NCI-H187 (cell line): ENCODE data around the gene GBP6.
"Not testable (repeated sequence)": the region's sequence is repeated elsewhere in the genome, so short reads cannot be mapped to it uniquely, and the experiment has no call there.

Experiments
- DNase-seq, 2 experiments: peaks; one replicate each; lab custom pipeline; 2025; lab: John Stamatoyannopoulos, UW

GBP6 gene, protein sequence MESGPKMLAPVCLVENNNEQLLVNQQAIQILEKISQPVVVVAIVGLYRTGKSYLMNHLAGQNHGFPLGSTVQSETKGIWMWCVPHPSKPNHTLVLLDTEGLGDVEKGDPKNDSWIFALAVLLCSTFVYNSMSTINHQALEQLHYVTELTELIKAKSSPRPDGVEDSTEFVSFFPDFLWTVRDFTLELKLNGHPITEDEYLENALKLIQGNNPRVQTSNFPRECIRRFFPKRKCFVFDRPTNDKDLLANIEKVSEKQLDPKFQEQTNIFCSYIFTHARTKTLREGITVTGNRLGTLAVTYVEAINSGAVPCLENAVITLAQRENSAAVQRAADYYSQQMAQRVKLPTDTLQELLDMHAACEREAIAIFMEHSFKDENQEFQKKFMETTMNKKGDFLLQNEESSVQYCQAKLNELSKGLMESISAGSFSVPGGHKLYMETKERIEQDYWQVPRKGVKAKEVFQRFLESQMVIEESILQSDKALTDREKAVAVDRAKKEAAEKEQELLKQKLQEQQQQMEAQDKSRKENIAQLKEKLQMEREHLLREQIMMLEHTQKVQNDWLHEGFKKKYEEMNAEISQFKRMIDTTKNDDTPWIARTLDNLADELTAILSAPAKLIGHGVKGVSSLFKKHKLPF

GRCh38 chr1:89363638-89364536, at the start of gene GBP6:
Gene GBP6, plus strand, starts transcription at chr1:89364059. Its CDS starts 4,493 bp downstream, at chr1:89368552.
- DNase-seq = no peak

DNA sequence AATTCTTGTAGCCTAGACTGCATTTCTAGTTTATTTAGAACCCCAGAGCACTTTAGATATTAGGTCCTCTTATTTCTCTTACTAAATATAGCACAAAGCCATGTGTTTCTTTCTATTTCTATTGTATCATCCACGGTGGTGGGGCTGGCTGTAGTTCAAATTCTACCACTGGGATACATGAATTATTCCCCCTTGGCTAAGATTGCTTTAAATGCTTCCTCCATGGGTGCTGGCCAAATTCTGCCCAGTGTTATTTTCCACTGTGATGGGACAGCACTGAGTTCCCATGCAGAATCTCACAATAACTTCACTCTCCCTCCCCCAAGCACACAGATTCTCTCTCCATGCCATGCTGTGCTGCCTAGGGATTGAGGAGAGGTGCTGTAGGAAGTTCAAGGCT, 41.5 kb upstream of the GBP6 start:
- no peak for DNase-seq

DNA sequence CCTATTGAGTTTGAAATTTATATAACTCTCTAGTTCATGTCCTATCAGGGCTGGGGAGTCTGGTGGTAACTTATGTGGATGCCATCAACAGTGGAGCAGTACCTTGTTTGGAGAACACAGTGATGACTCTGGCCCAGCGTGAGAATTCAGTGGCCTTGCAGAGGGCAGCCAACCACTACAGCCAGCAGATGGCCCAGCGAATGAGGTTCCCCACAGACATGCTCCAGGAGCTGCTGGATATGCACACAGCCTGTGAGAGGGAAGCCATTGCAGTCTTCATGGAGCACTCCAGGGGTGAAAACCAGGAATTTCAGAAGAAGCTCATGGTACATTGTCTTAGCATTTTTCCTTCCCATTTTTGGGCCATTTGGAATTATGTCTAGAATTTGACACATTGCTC, 32.0 kb upstream of the GBP6 start:
- DNase-seq = no peak

GRCh38 chr1:89332461-89332860, 31.4 kb upstream of the GBP6 start:
- DNase-seq = no peak

- no peak for DNase-seq
Measured at GRCh38 chr1:89335486-89335885, 28.4 kb upstream of the GBP6 start.

DNA sequence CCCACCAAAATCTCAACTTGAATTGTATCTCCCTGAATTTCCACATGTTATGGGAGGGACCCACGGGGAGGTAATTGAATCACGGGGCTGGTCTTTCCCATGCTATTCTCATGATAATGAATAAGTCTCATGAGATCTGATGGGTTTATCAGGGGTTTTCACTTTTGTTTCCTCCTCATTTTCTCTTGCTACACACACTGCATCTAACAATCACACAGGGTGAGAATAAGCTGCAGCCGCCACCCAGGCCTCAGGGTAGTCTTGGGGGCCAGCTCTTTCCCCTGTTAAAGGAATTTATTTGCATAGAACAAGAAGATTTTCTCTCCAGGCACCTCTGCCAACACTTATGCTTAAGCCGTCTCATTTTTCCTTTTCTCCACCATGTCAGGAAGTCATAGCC, 26.0 kb upstream of the GBP6 start:
- DNase-seq = no peak

GRCh38 chr1:89339039-89339438, 24.8 kb upstream of the GBP6 start:
- no peak for DNase-seq

- DNase-seq = not testable (repeated sequence)
Measured at GRCh38 chr1:89345479-89345878, 18.4 kb upstream of the GBP6 start.

DNA sequence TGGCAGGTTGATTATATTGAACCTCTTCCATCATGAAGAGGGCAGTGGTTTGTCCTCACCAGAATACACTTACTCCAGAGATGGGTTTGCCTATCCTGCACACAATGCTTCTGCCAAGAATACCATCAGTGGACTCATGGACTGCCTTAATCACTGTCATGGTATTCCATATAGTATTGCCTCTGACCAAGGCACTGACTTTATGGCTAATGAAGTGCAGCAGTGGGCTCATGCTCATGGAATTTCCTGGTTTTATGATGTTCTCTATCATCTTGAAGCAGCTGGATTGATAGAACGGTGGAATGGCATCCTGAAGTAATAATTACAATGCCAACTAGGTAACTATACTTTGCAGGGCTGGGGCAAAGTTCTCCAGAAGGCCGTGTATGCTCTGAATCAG, 16.6 kb upstream of the GBP6 start:
- DNase-seq = no peak

DNA sequence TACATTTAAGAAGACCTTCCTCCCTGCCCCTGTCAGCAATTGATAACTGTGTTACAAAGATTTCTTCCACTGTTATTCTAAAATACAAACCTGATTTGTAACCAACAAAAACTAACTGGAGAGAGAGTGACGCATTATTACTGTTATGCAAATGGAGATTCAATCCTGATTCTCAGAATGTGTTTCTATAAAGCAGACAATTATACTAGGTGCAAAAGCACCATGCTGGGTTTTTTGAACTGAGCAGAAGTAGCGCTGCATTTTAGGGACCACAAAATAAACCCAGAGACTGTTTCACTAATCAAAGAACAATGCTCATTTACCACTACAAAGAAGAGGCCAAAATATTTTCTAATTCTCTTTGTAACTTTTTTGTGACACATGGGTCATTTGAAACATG, 13.6 kb upstream of the GBP6 start:
- DNase-seq = no peak

DNA sequence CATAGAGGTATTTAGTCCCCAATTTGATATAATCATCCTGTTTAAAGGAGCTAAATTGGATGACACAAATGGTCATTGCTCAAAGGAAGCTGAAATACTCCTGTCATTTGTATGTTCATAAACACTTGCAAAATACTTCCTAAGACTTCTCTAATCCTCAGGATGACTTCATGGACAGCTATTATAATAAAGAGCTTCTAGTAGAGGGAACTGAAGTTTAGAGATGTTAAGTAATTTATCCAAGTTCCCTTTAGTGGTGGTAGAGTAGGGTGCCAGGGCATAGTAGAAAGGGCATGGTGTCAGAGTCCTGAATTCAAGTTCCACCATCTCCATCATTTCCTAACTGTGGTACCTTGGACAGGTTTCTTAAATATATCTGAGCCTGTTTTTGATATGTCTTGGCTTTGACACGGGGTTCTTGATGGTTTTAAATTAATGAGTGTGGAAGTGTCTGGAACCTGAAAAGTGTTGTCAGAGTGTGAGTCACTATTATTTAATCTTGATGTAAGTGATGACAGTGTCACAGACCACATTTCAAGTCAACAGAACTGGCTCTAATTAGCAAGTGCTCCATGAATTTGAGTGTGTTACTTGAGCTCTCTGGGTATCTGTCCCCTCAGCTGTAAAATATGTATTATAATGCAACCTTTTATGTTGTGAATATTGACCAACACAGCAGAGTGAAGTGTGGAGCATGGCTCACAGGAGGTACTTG, 12.1 kb upstream of the GBP6 start:
- no peak for DNase-seq

GRCh38 chr1:89352421-89352820, 11.4 kb upstream of the GBP6 start:
- no peak for DNase-seq

DNA sequence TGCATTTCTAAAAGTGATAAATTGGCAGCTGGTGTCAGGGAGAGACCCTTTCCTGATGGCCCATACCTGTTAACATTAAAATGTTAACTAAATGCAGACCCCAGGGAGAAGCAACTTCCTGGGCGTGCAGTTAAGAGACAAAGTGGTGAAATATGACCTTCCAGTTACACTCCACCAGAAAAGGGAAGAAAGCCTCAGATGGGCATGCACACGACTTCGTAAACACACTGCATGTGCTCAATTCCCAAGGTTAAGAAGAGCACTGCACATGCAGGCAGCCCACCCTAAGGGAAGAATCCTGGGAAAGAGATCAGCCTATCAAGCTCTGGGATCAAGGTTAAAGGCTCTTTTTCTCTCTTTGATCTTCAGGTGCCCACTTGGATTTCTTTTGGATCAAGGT, 9.7 kb upstream of the GBP6 start:
- DNase-seq = no peak

GRCh38 chr1:89355056-89355455, 8.8 kb upstream of the GBP6 start:
- no peak for DNase-seq

- no peak for DNase-seq
Measured at GRCh38 chr1:89356658-89357400, 7.0 kb upstream of the GBP6 start.

DNA sequence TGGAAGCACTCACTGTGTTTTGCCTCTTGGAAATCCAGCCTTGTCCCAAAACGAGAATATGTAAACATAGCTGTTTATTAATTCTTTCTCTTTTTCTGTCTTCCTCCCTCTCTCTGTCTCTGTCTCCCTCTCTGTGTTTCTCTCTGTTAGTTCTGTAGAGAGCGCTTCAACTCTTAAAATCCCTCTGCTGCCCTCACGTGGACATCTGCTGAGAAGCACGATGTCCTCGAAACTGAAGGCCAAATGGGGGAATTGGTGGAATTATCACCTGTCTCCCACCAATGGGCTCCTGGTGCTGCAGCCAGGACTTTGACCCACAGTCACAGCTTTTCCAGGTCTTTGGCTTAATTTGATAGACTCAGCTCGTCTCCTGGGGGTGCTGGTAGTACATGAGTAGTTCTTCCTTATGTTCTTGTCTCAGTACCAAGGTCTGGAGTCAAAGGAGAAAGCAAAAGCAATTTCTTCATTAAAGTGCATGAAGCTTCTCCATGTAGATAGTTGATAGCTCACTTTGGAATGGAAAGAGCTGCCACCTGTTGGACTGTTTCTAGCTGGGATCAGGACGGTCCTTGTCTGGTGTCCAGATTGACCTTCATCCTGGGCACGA, 5.5 kb upstream of the GBP6 start:
- DNase-seq = peak; percentile 32 to 35

DNA sequence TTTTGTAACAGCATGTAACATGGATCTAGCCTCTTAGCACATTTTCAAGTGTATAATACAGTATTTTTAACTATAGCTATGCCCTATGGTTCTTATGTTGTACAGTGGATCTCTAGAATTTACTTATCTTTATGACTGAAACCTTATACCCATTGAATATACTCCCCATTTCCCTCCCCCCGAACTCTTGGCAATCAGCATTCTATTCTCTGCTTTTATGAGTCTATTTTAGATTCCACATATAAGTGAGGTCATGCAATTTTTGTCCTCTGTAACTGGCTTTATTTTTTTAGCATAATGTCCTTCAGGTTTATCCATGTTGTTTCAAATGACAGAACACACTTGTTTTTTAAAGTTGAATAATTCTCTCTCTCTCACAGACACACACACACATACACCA, 3.1 kb upstream of the GBP6 start:
- DNase-seq = no peak

DNA sequence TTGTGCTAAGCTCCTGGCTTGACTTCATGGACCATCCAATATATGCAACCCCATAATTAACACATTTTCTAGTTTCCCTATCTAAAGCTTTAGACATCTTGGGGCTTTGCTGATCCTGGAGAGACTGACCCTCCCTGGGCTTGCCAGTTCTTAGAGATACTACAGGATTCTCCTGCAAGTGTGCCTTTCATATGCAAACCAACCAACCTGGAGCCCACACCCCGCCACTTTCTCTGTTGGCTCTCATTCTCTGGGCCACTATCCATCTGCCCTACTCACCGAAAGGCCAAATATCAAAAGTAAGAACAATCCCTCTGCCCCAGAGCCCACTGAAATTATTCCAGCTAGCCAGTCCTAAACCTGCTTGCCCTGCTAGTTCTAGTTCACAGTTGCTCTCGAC, 2.2 kb upstream of the GBP6 start:
- no peak for DNase-seq

DNA sequence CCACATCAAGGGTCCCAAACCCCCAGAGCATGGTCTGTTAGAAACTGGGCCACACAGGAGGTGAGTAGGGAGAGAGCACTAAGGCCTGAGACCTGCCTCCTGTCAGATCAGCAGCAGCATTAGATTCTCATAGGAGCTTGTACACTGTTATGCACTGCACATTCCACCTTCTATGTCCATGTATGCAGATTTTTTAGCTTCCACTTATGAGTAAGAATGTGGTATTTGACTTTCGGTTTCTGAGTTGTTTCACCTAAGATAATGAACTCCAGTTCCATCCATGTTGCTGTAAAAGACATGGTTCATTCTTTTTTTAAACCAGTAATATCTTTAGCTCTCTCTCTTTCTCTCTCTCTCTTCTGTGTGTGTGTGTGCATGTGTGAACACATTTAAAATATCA, 663 bp upstream of the GBP6 start:
- DNase-seq = no peak

GRCh38 chr1:89364954-89365550, 1.2 kb downstream of the GBP6 start:
- no peak for DNase-seq
